IMR-90 (cell line): ENCODE data around the gene NBPF14. TPM values are rescaled to one million over a fixed set of nuclear protein-coding genes. Genes with fewer than 3 reads are reported as not detected.
"Not testable (repeated sequence)": the region's sequence is repeated elsewhere in the genome, so short reads cannot be mapped to it uniquely, and the experiment has no call there.

ENCODE experiments used
- ATAC-seq: fragments of 200-7000 bp; cut with Tn5 transposase; 2 replicates; pipeline ENCODE4 v1.9.1; 2020; ENCODE audit warnings: low read depth, mild to moderate bottlenecking, moderate library complexity
- BruUV-seq: library from RNA; stranded (reverse); fragments of 400-500 nt; replicated peaks from 2 replicates; lab custom pipeline; 2021; lab: Mats Ljungman, UMichigan
- CTCF ChIA-PET: fragments of 300-600 bp; formaldehyde crosslinking; extraction: SDS; loops from one replicate; lab custom pipeline; 2021; ENCODE audit warnings: antibody characterized with exemption; lab: Yijun Ruan, JAX
- POLR2A ChIA-PET: fragments of 300-600 bp; sonication (Branson Sonifier 250); formaldehyde crosslinking; loops from one replicate; lab custom pipeline; 2022; ENCODE audit warnings: antibody characterized with exemption; ENCODE audit not compliant: unreplicated experiment; lab: Charles Lee
- DNase-seq: peaks from one replicate; pipeline ENCODE4 v3.0.0; 2013
- H2AFZ ChIP-seq: replicated peaks from 2 replicates; pipeline ENCODE3; 2013; ENCODE audit warnings: low read length, mild to moderate bottlenecking; ENCODE audit not compliant: poor library complexity
- H2AK5ac ChIP-seq: 2 replicates; pipeline ENCODE4 v1.6.1; 2013; ENCODE audit warnings: low read depth, low read length, inconsistent platforms
- H2AK9ac ChIP-seq: replicated peaks from 2 replicates; pipeline ENCODE3; 2013; ENCODE audit warnings: mild to moderate bottlenecking, low read depth, low read length, moderate library complexity; ENCODE audit not compliant: poor library complexity
- H2BK120ac ChIP-seq: 2 replicates; pipeline ENCODE4 v1.6.1; 2013; ENCODE audit warnings: low read depth, low read length, inconsistent platforms
- H2BK15ac ChIP-seq: 3 replicates; pipeline ENCODE4 v1.6.1; 2013; ENCODE audit warnings: low read depth, low read length, inconsistent platforms
- H2BK20ac ChIP-seq: 2 replicates; pipeline ENCODE4 v1.6.1; 2013; ENCODE audit warnings: low read depth, mild to moderate bottlenecking, inconsistent platforms, low read length, moderate library complexity
- H2BK5ac ChIP-seq: 2 replicates; pipeline ENCODE4 v1.6.1; 2013; ENCODE audit warnings: mild to moderate bottlenecking, low read depth, low read length, inconsistent platforms; ENCODE audit not compliant: poor library complexity, severe bottlenecking
- H3K14ac ChIP-seq: replicated peaks from 2 replicates; pipeline ENCODE4 v1.6.1; 2013; ENCODE audit warnings: low read depth, low read length, inconsistent platforms
- H3K18ac ChIP-seq: 2 replicates; pipeline ENCODE4 v1.6.1; 2013; ENCODE audit warnings: low read depth, low read length, control low read depth
- H3K23ac ChIP-seq: 2 replicates; pipeline ENCODE4 v1.6.1; 2013; ENCODE audit warnings: low read depth, low read length, inconsistent platforms
- H3K27ac ChIP-seq: 2 replicates; pipeline ENCODE4 v1.5.1; 2013; ENCODE audit warnings: mild to moderate bottlenecking, control low read depth, low read length; ENCODE audit not compliant: insufficient read depth
- H3K27me3 ChIP-seq: 2 replicates; pipeline ENCODE4 v1.6.1; 2013; ENCODE audit warnings: low read length; ENCODE audit not compliant: control insufficient read depth, insufficient read depth
- H3K36me3 ChIP-seq: 2 replicates; pipeline ENCODE4 v1.6.1; 2013; ENCODE audit warnings: low read length, mixed read lengths; ENCODE audit not compliant: control insufficient read depth, insufficient read depth
- H3K4ac ChIP-seq: 2 replicates; pipeline ENCODE4 v1.6.1; 2013; ENCODE audit warnings: low read depth, low read length, inconsistent platforms
- H3K4me1 ChIP-seq: 2 replicates; pipeline ENCODE4 v1.6.1; 2013; ENCODE audit warnings: low read length, mixed read lengths; ENCODE audit not compliant: control insufficient read depth, insufficient read depth
- H3K4me2 ChIP-seq: 2 replicates; pipeline ENCODE4 v1.6.1; 2013; ENCODE audit warnings: low read depth, mild to moderate bottlenecking, control low read depth, low read length, moderate library complexity
- H3K4me3 ChIP-seq: 2 replicates; pipeline ENCODE4 v1.5.1; 2013; ENCODE audit warnings: low read depth, mild to moderate bottlenecking, control low read depth, low read length, moderate library complexity; ENCODE audit not compliant: insufficient read depth
- H3K56ac ChIP-seq: 2 replicates; pipeline ENCODE4 v1.6.1; 2013; ENCODE audit warnings: low read length, inconsistent platforms; ENCODE audit not compliant: insufficient read depth; ENCODE audit errors: extremely low read depth
- H3K79me1 ChIP-seq, 2 experiments: 2 replicates each; pipeline ENCODE4 v1.6.1; 2013; ENCODE audit warnings: low read length in 2 of 2, inconsistent platforms in 1 of 2, low read depth in 1 of 2
- H3K9ac ChIP-seq: 2 replicates; pipeline ENCODE4 v1.6.1; 2013; ENCODE audit warnings: low read depth, low read length, control low read depth
- H3K9me1 ChIP-seq: 2 replicates; pipeline ENCODE4 v1.6.1; 2013; ENCODE audit warnings: low read length, inconsistent platforms; ENCODE audit not compliant: insufficient read depth
- H3K9me3 ChIP-seq: 2 replicates; pipeline ENCODE4 v1.6.1; 2013; ENCODE audit warnings: low read length; ENCODE audit not compliant: control insufficient read depth, insufficient read depth
- H4K20me1 ChIP-seq: 2 replicates; pipeline ENCODE4 v1.6.1; 2013; ENCODE audit warnings: low read length, inconsistent platforms; ENCODE audit not compliant: insufficient read depth
- H4K5ac ChIP-seq: 2 replicates; pipeline ENCODE4 v1.6.1; 2013; ENCODE audit warnings: mild to moderate bottlenecking, low read depth, low read length, control low read depth
- H4K8ac ChIP-seq, 2 experiments: 2 replicates each; pipeline ENCODE4 v1.6.1; 2013; ENCODE audit warnings: low read depth in 2 of 2, low read length in 2 of 2, control low read depth in 1 of 2, inconsistent platforms in 1 of 2
- H4K91ac ChIP-seq: 2 replicates; pipeline ENCODE4 v1.6.1; 2013; ENCODE audit warnings: low read depth, low read length, inconsistent platforms; ENCODE audit not compliant: insufficient read depth
- WGBS, 2 experiments: methylation state at CpG; one replicate each; pipeline versions ENCODE4 v1.1.5 to v1.1.7; 2013; ENCODE audit warnings: missing lambda C conversion rate in 2 of 2; ENCODE audit not compliant: insufficient read length in 1 of 2; ENCODE audit errors: extremely low coverage in 2 of 2; 5-methylcytosine and 5-hydroxymethylcytosine counted together
- dilution Hi-C: fragments of 300-500 bp; cut with HindIII; formaldehyde crosslinking; loops from one replicate; pipeline ENCODE4 v1.14.3; 2018; ENCODE audit warnings: low sequenced_read_pairs; ENCODE audit not compliant: unreplicated experiment
- in situ Hi-C: fragments of 300-500 bp; cut with MboI; formaldehyde crosslinking; loops from 3 replicates; pipeline ENCODE4 v1.14.3; 2019; ENCODE audit warnings: low sequenced_read_pairs, inconsistent platforms, mixed read lengths
- intact Hi-C: fragments of 100-400 bp; cut with micrococcal nuclease; formaldehyde crosslinking; loops from 2 replicates; pipeline ENCODE4 v1.10.0; 2022
- polyA plus RNA-seq, 3 experiments: library from polyadenylated mRNA; depleted of rRNA; stranded (reverse); fragments of >200 nt; gene quantifications; 2 replicates each; pipeline ENCODE4 v1.2.3, GENCODE V29; 2012; ENCODE audit warnings: low replicate concordance in 1 of 3
- total RNA-seq: library from RNA; depleted of rRNA; stranded (reverse); fragments of >200 nt; gene quantifications from 2 replicates; pipeline ENCODE4 v1.2.3, GENCODE V29; 2012

Gene NBPF14
- total and polyA plus RNA-seq, 2 of the 4 experiments (the other 2 are of a cell fraction), result 16.5 to 43.7 TPM

GRCh38 chr1:148528591-148528990 is 67.2 kb downstream of the NBPF14 start:
- H4K5ac ChIP-seq, H2AFZ ChIP-seq, H3K4me2 ChIP-seq, POLR2A ChIA-PET, H3K9ac ChIP-seq, H3K4me1 ChIP-seq, DNase-seq, H3K9me3 ChIP-seq, H3K27me3 ChIP-seq, H2AK9ac ChIP-seq, intact Hi-C loops, H3K79me1 ChIP-seq, H2BK5ac ChIP-seq, CTCF ChIA-PET, H3K18ac ChIP-seq, dilution Hi-C loops, H3K9me1 ChIP-seq, H2AK5ac ChIP-seq, ATAC-seq, H4K8ac ChIP-seq, H3K36me3 ChIP-seq, H3K23ac ChIP-seq, H3K27ac ChIP-seq, H3K14ac ChIP-seq, BruUV-seq, H4K91ac ChIP-seq, H3K4ac ChIP-seq, H2BK15ac ChIP-seq, H4K20me1 ChIP-seq, H2BK20ac ChIP-seq, H2BK120ac ChIP-seq, in situ Hi-C loops, H3K56ac ChIP-seq, H3K4me3 ChIP-seq: not testable (repeated sequence)
- WGBS, 2 experiments, result no CpG with 5 or more reads among the region's 24 CpGs

DNA sequence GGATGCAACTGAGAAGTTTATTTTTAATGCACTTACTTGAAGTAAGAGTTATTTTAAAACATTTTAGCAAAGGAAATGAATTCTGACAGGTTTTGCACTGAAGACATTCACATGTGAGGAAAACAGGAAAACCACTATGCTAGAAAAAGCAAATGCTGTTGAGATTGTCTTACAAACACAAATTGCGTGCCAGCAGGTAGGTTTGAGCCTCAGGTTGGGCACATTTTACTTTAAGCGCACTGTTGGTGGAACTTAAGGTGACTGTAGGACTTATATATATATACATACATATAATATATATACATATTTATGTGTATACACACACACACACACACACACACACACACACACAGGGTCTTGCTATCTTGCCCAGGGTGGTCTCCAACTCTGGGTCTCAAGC is 69.2 kb downstream of the NBPF14 start:
- POLR2A ChIA-PET, H2BK20ac ChIP-seq, H3K18ac ChIP-seq, H2AK9ac ChIP-seq, H3K27me3 ChIP-seq, H3K4ac ChIP-seq, H2AFZ ChIP-seq, H4K91ac ChIP-seq, H3K27ac ChIP-seq, H3K79me1 ChIP-seq, H3K23ac ChIP-seq, H2AK5ac ChIP-seq, H3K9ac ChIP-seq, ATAC-seq, H3K56ac ChIP-seq, H3K4me1 ChIP-seq, H3K14ac ChIP-seq, H2BK120ac ChIP-seq, H3K4me2 ChIP-seq, BruUV-seq, H2BK15ac ChIP-seq, H4K20me1 ChIP-seq, H3K36me3 ChIP-seq, CTCF ChIA-PET, dilution Hi-C loops, in situ Hi-C loops, DNase-seq, H3K9me1 ChIP-seq, intact Hi-C loops, H4K5ac ChIP-seq, H2BK5ac ChIP-seq, H3K9me3 ChIP-seq, H4K8ac ChIP-seq, H3K4me3 ChIP-seq: not testable (repeated sequence)
- WGBS, 2 experiments, result no CpG with 5 or more reads among the region's 2 CpGs
